CD4-positive, alpha-beta T cell treated with Interleukin-10 for 1 hour (primary cell): ENCODE data around the gene DNAJC3.
"Not testable (repeated sequence)": the region's sequence is repeated elsewhere in the genome, so short reads cannot be mapped to it uniquely, and the experiment has no call there.

Experiments used
- DNase-seq: peaks from one replicate; pipeline ENCODE4 v3.0.0-alpha.2; 2020

Gene DNAJC3

DNA sequence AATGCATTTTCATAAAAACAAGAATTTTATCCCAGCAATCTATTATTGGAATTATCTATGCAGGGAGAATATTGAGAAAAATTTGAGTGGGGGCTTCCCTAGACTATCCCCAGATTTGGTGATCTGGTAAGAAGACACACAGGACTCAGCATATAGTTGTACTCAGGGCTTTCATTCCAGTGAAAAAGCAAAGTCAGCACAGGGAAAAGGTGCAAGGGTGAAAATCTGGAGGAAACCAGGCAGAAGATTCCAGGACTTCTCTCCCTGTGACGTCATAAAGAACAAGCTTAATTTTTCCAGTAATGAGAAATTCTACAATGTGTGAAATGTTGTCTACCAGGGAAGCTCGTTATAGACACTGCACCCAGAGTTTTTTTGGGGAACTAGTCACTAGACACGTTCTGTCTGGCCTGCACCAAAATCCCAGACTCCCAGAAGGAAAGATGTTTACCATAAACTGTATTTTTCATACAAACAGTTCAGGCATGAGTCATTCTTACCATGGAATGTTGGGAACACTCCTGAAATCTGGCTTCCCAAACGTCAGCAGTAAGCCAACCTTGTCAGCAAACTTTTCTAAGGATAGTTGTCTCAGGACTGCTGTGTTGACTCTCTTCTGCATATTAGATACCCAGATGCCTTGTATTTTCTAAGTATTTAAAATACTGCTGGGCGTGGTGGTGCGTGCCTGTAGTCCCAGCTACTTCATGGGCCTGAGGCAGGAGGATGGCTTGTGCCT is 107.4 kb downstream of the DNAJC3 start:
- DNase-seq, result no peak

DNA sequence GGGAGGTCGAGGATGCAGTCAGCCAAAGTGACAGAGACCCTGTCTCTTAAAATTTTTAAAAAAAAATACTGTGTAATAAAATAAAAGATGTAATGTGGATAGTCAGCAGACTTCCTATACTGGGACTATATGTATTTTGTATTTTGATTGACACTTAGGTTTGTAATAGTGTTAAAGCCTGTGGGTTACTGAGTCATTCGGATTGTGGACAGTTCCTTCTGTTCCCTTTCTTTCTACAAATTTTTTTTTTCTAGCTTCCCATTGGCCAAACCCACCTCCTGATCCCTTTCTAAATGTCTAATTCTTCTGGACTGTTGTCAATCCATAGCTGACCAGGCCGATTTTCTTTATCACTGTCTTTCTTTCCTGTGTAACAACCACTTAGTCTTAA is 108.0 kb downstream of the DNAJC3 start:
- no peak for DNase-seq

- no peak for DNase-seq
Measured at GRCh38 chr13:95787356-95788099, 110.6 kb downstream of the DNAJC3 start.

GRCh38 chr13:95788100-95788463 is 111.1 kb downstream of the DNAJC3 start:
- no peak for DNase-seq

- not testable (repeated sequence) for DNase-seq
Measured at GRCh38 chr13:95789315-95789714, 112.4 kb downstream of the DNAJC3 start.

GRCh38 chr13:95791084-95791722 is 114.3 kb downstream of the DNAJC3 start:
- DNase-seq, result no peak

DNA sequence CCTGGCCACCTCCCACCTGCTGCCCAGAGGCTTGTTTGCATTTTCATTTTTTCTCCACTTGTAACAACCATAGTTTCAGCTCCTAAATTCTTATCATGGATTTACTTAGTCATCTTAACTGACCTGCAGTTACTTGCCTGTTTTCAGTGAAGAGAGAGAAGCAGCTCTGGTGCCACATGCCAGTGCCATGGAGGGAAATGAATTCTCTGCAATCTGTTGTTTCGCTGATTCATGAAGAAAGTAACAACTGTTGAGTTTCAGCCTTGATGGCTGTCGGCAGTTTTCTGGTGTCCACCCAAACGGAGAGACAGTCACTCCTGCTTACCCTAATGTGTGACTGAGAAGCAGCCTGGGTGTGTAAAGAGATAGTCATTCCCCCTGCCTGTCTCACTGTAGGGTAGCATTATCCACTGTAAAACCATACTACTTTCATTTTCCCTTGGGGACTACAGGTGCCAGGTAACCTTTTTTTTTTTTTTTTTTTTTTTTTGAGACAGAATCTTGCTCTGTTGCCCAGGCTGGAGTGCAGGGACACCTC is 116.1 kb downstream of the DNAJC3 start:
- no peak for DNase-seq

DNA sequence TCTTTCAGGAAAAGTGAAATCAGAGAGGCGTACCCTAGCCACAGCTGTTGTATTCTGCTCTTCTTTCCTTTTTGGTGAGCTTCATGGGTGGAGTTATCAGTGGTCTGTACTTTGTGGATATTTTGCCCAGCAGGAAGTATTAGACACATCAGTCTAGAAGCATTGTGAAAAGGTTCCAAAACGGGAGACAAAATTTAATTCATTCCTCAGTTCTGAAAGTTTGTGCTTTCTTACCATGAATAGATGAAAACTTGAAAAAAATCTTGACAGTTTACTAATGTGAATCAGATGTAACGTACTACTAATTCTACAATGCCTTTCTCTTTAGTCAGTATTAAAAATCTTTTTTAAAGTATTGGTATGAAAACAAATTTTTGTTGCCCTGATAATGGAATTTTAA is 116.8 kb downstream of the DNAJC3 start:
- DNase-seq, result no peak

DNA sequence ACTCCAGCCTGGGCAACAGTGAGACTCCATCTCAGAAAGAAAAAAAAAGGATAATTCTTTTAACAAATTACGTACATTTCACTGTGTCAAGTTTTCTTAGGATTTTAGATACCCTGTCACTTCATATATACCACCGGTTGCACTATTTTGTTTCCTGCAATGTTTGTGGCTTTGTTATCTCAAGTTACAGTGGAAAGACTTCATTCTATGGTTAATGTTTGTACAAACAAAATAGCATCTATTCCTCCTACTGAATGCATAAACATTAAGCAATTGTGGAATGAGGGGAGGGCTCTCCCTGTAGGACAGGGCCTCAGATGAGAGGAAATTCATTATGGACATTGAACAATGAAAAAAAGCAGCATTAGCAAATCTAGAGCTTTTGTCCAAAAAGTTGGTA is 120.1 kb downstream of the DNAJC3 start:
- DNase-seq, result no peak

DNA sequence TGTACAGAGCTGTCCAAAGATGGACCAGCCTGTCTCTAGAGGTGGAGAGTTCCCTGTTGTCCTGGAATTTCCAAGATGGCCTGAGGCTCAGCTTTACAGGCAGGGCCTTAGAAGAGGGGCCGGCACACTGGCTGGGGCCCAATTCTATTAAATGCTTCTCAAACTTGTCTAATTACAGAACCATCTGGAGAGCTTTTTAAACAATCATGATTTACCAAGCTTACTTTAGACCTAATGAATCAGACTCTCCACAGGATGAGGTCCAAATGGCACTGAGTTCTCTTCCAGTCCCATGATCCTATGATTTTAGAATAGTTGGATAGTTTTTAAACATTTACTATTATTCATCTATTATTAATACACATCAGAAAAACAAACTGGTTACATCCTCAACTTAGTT is 123.5 kb downstream of the DNAJC3 start:
- no peak for DNase-seq

DNA sequence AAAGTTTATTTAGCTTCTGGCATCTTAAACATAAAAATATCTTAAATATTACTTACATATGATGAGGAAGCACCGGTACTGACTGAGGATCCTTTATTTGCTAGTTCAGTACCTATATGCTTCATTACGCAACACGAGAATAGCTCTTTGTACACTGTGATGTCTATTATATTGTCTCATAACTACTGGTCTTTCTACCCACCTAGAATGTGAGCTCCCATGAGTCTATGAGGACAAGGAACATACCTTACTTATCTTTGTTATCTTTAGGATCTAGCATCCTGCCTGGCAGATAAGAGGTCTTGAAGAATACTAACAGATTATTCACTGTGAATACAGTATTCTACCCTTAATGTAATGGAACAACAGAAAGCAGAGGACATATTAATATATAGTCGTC is 124.9 kb downstream of the DNAJC3 start:
- no peak for DNase-seq

DNA sequence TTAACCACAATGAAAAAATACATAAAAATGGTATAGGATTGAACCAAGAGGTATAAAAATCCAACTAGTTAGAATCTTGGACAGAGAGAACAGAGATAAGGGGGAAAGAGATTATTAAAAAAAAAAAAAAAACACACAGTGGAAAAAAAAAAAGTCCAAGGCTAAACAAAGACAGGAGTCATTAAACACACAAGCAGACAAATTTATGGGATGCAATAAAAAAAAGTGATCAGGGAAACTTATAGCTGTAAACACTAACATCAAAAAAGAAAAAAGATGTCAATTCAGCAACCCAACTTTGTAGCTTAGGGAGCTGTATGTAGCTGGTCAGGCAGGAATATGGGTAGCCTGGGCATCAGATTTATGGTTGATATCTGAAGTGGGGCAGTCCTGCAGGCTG is 129.0 kb downstream of the DNAJC3 start:
- no peak for DNase-seq

DNA sequence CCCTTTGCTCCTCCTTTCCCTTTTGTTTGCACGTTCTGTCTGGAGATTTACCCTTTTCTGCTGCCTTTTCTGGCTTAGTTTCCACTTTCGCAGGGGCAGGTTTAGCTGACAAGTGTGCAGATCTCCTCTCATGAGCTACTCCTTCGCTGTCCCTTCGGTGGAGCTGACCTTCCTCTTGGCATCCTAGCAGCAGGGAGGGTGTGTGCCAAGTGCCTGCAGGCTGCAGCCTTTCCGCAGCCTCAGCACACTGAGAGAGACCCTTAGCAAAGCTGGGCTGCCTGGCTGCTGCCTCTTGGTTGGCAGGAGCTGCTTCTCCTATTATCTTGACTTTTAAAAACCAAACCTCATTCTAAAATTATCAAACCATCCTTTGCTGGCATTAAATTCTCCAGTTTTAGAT is 132.5 kb downstream of the DNAJC3 start:
- DNase-seq, result no peak

DNA sequence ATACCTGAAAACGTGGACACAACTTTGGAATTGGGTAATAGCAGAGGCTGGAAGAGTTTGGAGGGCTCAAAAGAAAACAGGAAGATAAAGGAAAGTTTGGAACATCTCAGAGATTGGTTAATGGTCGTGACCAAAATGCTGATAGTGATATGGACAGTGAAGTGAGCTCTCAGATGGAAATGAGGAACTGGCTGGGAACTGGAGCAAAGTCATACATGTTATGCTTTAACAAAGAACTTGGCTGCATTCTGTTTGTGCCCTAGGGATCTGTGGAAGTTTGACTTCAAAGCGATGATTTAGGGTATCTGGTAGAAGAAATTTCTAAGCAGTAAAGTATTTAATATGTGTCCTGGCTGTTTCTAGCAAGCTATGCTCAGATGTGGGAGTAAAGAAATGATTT is 136.2 kb downstream of the DNAJC3 start:
- DNase-seq, result no peak

DNA sequence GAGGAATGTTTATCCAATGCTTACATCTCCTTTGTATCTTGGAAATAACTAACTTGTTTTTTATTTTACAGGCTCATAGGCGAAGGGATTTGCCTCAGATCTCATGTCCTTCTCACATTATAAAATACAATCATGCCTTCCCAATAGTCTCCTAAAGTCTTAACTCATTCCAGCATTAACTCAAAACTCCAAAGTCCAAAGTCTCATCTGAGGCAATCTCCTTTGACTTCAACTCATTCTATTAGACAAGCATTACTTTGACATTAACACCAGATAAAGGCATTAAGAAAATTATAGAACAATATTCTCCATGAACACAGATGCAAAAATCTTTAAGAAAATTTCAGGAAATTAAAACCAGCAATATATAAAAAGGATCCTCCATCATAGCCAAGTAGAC is 137.6 kb downstream of the DNAJC3 start:
- no peak for DNase-seq

- DNase-seq, result no peak
Measured at GRCh38 chr13:95822303-95822702, 145.4 kb downstream of the DNAJC3 start.

DNA sequence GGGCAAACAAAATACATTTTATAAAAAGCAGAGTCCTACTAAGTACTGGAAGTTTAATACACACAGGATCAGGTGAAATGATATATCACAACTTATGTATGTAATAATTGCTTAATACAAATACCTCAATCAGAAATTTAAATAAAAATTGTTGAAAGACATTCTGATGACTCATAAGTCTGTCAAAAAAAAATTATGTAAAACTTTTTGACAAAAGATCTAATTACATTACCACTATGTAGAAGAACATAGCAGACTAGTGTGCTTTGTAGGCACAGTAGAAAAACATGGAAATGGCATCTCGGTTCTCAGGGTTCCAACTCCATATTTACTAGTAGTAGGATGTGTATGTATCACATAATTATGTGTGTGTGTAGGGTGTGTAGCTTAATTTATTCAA is 156.2 kb downstream of the DNAJC3 start:
- DNase-seq, result no peak

GRCh38 chr13:95833719-95834118 is 156.8 kb downstream of the DNAJC3 start:
- DNase-seq, result no peak

DNA sequence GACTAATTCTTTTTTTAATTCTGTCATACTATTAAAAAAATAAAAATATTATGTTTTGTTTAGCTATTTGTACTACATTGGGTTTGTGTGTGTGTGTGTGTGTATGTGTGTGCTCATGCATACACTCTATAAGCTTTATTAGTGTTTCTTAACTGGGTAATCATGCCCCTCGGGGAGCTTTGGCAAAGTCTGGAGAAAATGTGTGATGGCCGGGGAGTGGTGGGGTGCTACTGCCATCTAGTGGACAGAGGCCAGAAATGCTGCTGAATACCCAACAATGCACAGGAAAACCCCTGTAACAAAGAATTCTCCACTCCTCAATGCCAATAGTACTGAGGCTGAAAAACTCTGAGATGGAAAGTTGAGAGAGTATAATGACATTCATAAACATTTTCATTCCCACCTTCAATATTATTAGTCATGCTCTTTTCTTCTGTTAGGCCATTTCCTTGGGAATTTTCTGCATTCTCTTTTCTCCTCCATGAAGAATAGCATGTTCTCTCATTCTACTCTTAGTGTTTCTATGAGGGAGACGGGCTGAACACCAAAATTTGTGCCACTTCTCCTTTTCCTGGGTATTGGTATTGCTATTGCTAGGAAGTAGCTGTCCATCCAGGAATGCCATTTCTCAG is 157.3 kb downstream of the DNAJC3 start:
- peak; percentile 70 for DNase-seq

DNA sequence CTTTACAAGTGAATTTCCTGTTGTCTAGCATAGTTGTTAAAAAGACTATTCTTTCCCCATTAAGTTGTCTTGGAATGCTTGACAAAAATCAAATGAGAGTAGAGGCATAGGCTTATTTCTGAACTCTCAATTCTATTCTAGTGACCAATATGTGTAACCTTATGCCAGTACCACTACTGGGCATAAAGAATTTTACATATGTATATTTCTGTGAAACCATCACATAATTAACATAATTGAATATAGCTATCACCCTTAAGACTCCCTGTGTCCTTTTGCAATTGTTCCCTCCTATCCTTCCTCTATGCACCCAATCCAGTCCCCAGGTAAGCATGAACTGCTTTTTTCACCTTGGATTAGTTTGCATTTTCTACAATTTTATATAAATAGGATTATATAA is 165.0 kb downstream of the DNAJC3 start:
- DNase-seq, result no peak

DNA sequence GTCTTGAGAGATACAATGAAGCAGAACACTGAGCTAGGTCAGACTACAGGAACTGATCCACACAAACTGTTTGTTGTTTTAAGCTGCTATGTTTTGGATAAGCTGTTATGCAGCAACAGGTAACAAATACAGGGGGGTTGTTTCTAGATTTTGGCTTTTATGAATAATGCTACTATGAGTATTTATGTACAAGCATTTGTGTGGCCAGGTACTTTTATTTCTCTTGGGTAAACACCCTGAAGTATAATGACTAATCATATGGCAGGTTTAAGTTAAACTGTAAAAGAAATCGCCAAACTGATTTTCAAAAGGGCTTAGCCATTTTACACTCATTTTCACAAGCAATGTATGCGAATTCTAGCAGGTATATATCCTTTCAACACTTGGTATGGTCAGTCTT is 166.0 kb downstream of the DNAJC3 start:
- no peak for DNase-seq
